ENCODE measurements around the gene LMTK3.

LMTK3 gene

DNA sequence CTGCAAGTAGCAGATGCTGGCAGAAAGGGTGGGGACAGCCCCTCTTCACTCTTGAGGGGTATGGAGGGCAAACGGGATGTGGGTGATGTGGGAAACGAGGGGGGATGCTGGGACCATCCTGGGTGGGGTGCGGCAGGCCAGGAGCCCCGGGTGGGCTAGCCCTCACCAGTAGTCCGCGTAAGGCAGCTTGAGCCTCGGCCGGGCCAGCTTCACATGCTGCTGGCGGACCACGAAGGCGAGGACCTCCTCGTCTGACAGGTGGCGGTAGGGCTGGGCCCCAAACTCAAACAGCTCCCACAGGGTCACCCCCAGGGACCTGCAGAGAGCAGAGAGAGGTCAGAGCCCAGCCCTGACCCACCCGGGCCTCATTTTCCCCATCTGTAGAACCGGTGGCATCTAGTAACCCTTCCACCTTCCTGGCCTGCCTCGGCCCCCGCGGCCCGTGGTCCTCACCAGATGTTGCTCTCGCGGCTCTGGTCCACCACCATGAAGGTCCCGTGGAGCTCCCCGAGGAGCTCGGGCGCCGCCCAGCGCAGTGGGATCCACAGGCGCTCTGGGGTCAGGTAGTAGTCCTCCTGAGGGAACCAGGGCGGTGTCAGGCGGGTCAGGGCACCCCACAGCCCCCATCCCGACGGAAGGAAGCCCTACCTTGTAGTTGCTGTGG, 10.7 kb downstream of the LMTK3 start:
- H3K4me1 ChIP-seq (ENCODE audit: control insufficient read depth, low read length), result peaks cover 28% of the 10 kb centered on the region
- no peaks in the 10 kb centered on the region for H3K36me3 ChIP-seq (ENCODE audit: control insufficient read depth, low read length)
- H3K4me2 ChIP-seq (ENCODE audit: low read length), result peak overlapping the region; percentile 86
- H3F3A ChIP-seq (ENCODE audit: control insufficient read depth, insufficient read depth), result no peaks in the 10 kb centered on the region
- peak overlapping the region; percentile 38 for H3K27ac ChIP-seq (ENCODE audit: low read depth, low read length)
- H3K9me3 ChIP-seq (ENCODE audit: control insufficient read depth, insufficient read depth, low read length), result no peaks in the 10 kb centered on the region
- peak overlapping the region; percentile 72 for H3K4me3 ChIP-seq (ENCODE audit: low read length)
- no peak for TF ChIP-seq EZH2phosphoT487 (IDR thresholded peaks at IDR 0.05; ENCODE audit: borderline replicate concordance, low read length)
- TF ChIP-seq, protein P1, sequence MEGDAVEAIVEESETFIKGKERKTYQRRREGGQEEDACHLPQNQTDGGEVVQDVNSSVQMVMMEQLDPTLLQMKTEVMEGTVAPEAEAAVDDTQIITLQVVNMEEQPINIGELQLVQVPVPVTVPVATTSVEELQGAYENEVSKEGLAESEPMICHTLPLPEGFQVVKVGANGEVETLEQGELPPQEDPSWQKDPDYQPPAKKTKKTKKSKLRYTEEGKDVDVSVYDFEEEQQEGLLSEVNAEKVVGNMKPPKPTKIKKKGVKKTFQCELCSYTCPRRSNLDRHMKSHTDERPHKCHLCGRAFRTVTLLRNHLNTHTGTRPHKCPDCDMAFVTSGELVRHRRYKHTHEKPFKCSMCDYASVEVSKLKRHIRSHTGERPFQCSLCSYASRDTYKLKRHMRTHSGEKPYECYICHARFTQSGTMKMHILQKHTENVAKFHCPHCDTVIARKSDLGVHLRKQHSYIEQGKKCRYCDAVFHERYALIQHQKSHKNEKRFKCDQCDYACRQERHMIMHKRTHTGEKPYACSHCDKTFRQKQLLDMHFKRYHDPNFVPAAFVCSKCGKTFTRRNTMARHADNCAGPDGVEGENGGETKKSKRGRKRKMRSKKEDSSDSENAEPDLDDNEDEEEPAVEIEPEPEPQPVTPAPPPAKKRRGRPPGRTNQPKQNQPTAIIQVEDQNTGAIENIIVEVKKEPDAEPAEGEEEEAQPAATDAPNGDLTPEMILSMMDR (IDR thresholded peaks at IDR 0.05; ENCODE audit: low read depth, low read length, poor library complexity, severe bottlenecking), result no peak
- no peaks in the 10 kb centered on the region for H3K79me2 ChIP-seq (ENCODE audit: control insufficient read depth, low read length)
- H4K20me1 ChIP-seq (ENCODE audit: control insufficient read depth, insufficient read depth, low read depth, low read length), result no peaks in the 10 kb centered on the region
- no peaks in the 10 kb centered on the region for H3K9me2 ChIP-seq (replicated peaks; ENCODE audit: control insufficient read depth, low read length)
- H3K27me3 ChIP-seq (ENCODE audit: control insufficient read depth, low read length), result peaks cover 15% of the 10 kb centered on the region

DNA sequence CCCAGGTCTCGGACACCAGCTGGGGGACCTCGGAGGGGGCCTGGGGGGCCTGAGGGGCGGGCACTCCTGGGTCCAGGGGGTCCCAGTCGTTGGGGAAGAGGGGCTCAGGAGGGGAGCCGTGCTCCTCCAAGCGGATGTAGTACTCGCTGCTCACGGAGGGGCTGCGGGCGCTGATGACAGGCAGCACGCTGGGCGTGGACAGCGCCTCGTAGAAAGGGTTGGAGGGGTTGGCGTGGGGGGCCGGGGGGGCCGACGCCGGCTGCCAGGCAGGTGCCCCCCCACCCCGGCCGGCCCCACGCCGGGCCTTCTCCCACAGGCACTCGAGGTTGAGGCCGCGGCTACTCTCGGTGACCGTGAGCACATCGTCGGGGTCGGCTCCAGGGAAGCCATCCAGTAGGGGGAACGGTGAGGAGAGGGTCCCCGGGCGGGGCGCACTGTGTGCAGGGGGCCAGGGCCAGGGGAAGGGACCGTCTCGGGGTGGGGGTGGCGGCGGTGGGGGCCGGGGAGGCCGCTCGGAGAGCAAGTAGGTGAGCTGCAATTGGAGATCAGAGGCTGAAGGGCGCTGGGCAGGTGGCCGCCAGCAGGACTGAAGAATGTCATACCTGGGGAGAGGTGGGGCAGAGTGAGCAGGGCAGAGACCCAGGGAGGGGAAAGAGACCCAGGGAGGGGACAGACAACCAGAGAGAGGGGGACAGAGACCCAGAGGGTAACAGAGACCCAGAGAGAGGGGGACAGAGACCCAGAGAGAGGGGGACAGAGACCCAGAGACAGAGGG, 12.1 kb downstream of the LMTK3 start:
- Histone ChIP-seq H3K4me3 (ENCODE audit: low read length) (no peak overlapping the region), H3K9me3 (ENCODE audit: control insufficient read depth, insufficient read depth, low read length) (no peaks in the 10 kb centered on the region), H3K36me3 (ENCODE audit: control insufficient read depth, low read length) (no peaks in the 10 kb centered on the region), H3K27me3 (ENCODE audit: control insufficient read depth, low read length) (peaks cover 28% of the 10 kb centered on the region), H4K20me1 (ENCODE audit: control insufficient read depth, insufficient read depth, low read depth, low read length) (no peaks in the 10 kb centered on the region), H3K27ac (ENCODE audit: low read depth, low read length) (no peak overlapping the region), H3F3A (ENCODE audit: control insufficient read depth, insufficient read depth) (peaks cover 5% of the 10 kb centered on the region; the same call in 1 of the 2 replicates), H3K9me2 (replicated peaks; ENCODE audit: control insufficient read depth, low read length) (no peaks in the 10 kb centered on the region), H3K79me2 (ENCODE audit: control insufficient read depth, low read length) (no peaks in the 10 kb centered on the region), H3K4me2 (ENCODE audit: low read length) (no peak overlapping the region), H3K4me1 (ENCODE audit: control insufficient read depth, low read length) (peaks cover 28% of the 10 kb centered on the region)
- TF ChIP-seq, protein P1 (IDR thresholded peaks at IDR 0.05; ENCODE audit: low read depth, low read length, poor library complexity, severe bottlenecking), result no peak
- TF ChIP-seq EZH2phosphoT487 (IDR thresholded peaks at IDR 0.05; ENCODE audit: borderline replicate concordance, low read length), result no peak

DNA sequence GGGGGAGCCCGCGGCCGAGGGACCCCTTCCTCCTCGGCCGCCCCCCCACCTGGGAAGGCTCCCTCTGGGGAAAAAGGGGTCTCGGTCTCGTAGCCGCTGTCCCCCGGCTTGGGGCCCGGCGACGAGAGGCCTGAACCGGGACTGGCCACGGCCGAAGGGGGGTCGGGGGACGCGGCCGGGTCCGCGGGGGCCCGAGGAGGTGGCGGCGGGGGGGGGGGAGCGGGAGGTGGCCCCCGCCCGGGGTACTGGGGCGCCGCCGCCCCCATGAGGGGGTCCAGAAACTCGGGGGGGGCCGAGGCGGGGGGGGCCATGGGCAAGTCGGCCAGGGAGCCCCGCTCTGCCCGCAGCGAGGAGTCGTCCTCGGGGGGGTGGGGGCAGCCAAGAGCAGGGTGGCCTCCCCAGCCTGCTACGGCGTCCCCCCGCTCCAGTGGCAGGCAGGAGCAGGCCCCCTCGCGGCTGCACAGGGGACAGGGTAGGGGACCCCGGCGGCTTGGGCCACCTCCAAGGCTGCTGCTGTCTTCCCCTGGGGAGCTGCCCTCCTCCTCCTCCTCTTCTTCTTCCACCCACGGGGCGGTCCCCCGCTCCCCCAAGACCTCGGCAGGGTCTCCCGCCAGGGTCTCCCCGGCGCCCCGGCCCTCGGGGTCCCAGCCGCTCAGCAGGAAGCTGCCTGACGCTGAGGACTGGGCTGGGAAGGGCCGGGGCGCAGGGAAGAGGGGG, 12.9 kb downstream of the LMTK3 start:
- Histone ChIP-seq H3K4me3 (ENCODE audit: low read length) (no peak overlapping the region), H3K9me3 (ENCODE audit: control insufficient read depth, insufficient read depth, low read length) (no peaks in the 10 kb centered on the region), H3K4me2 (ENCODE audit: low read length) (no peak overlapping the region), H3K27me3 (ENCODE audit: control insufficient read depth, low read length) (peaks cover 33% of the 10 kb centered on the region), H3K9me2 (replicated peaks; ENCODE audit: control insufficient read depth, low read length) (no peaks in the 10 kb centered on the region), H3K36me3 (ENCODE audit: control insufficient read depth, low read length) (no peaks in the 10 kb centered on the region), H3K27ac (ENCODE audit: low read depth, low read length) (no peak overlapping the region), H3F3A (ENCODE audit: control insufficient read depth, insufficient read depth) (peaks cover 5% of the 10 kb centered on the region; the same call in 1 of the 2 replicates), H4K20me1 (ENCODE audit: control insufficient read depth, insufficient read depth, low read depth, low read length) (no peaks in the 10 kb centered on the region), H3K4me1 (ENCODE audit: control insufficient read depth, low read length) (peaks cover 25% of the 10 kb centered on the region), H3K79me2 (ENCODE audit: control insufficient read depth, low read length) (no peaks in the 10 kb centered on the region)
- no peak for TF ChIP-seq EZH2phosphoT487 (IDR thresholded peaks at IDR 0.05; ENCODE audit: borderline replicate concordance, low read length)
- TF ChIP-seq, protein P1 (IDR thresholded peaks at IDR 0.05; ENCODE audit: low read depth, low read length, poor library complexity, severe bottlenecking), result no peak
